Activated gamma-delta T cell (primary cell): Measurements from ENCODE around the gene UBE2D1.
"Not testable (repeated sequence)": the region's sequence is repeated elsewhere in the genome, so short reads cannot be mapped to it uniquely, and the experiment has no call there.

Experiments
- DNase-seq: peaks from one replicate; lab custom pipeline; 2025; lab: John Stamatoyannopoulos, UW

The UBE2D1 gene

GRCh38 chr10:58384095-58384494 is 49.3 kb downstream of the UBE2D1 start:
- DNase-seq: no peak

GRCh38 chr10:58384544-58384998 is 49.8 kb downstream of the UBE2D1 start:
- DNase-seq: no peak

- peak; percentile 88 for DNase-seq
These were observed 50.4 kb downstream of the UBE2D1 start, which contains the start of gene TFAM for GRCh38 chr10:58384999-58385783. Gene TFAM, plus strand, starts transcription at chr10:58385410. Its CDS starts 138 bp downstream, at chr10:58385548.

GRCh38 chr10:58385784-58386112 is 50.9 kb downstream of the UBE2D1 start:
- peak; percentile 0 for DNase-seq

- no peak for DNase-seq
These were observed 54.2 kb downstream of the UBE2D1 start for GRCh38 chr10:58389024-58389423.

- no peak for DNase-seq
These were observed 58.5 kb downstream of the UBE2D1 start for GRCh38 chr10:58393317-58393716.

GRCh38 chr10:58394471-58394870 is 59.7 kb downstream of the UBE2D1 start:
- no peak for DNase-seq

GRCh38 chr10:58396057-58396456 is 61.3 kb downstream of the UBE2D1 start:
- DNase-seq: no peak

GRCh38 chr10:58397830-58398229 is 63.0 kb downstream of the UBE2D1 start:
- no peak for DNase-seq

- no peak for DNase-seq
These were observed 64.6 kb downstream of the UBE2D1 start for GRCh38 chr10:58399410-58399809.

- DNase-seq: no peak
These were observed 65.8 kb downstream of the UBE2D1 start for GRCh38 chr10:58400609-58401008.

- no peak for DNase-seq
These were observed 69.2 kb downstream of the UBE2D1 start for GRCh38 chr10:58404001-58404400.

GRCh38 chr10:58409956-58410610 is 75.3 kb downstream of the UBE2D1 start:
- no peak for DNase-seq

GRCh38 chr10:58412502-58412961 is 77.7 kb downstream of the UBE2D1 start:
- no peak for DNase-seq

GRCh38 chr10:58414270-58415041 is 79.7 kb downstream of the UBE2D1 start:
- no peak for DNase-seq

- DNase-seq: no peak
These were observed 81.0 kb downstream of the UBE2D1 start for GRCh38 chr10:58415757-58416156.

- not testable (repeated sequence) for DNase-seq
These were observed 83.1 kb downstream of the UBE2D1 start for GRCh38 chr10:58417902-58418301.
